COLO668 (cell line): ENCODE measurements around the gene C2CD2L.
"Not testable (repeated sequence)": the region's sequence is repeated elsewhere in the genome, so short reads cannot be mapped to it uniquely, and the experiment has no call there.

ENCODE experiments used
- DNase-seq: peaks from one replicate; lab custom pipeline; 2025; ENCODE audit not compliant: unreplicated experiment; lab: John Stamatoyannopoulos, UW

C2CD2L gene

GRCh38 chr11:119113716-119114115 lies 6.6 kb downstream of the C2CD2L start:
- DNase-seq: no peak

DNA sequence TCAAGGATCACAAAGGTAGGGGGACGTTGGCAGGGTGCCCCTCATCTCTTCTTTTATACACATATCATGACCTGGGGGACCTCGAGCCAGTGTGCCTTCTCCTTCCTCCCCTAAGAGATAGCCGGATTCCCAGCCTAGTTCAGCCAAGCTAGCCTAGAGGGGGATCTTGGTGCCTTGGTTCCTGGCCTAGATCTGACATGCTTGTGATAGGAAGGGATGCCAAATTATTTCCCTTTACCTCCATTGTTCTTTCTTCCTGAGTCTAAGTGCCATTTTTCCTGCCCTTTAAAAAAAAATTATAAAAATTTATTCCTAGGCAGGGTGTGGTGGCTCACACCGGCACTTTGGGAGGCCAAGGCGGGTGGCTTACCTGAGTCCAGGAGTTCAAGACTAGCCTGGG lies 7.2 kb downstream of the C2CD2L start:
- DNase-seq: no peak

GRCh38 chr11:119115484-119116234 lies 8.5 kb downstream of the C2CD2L start:
- no peak for DNase-seq

GRCh38 chr11:119116235-119116594 lies 9.1 kb downstream of the C2CD2L start:
- DNase-seq: no peak

GRCh38 chr11:119116601-119117000 lies 9.5 kb downstream of the C2CD2L start:
- no peak for DNase-seq

DNA sequence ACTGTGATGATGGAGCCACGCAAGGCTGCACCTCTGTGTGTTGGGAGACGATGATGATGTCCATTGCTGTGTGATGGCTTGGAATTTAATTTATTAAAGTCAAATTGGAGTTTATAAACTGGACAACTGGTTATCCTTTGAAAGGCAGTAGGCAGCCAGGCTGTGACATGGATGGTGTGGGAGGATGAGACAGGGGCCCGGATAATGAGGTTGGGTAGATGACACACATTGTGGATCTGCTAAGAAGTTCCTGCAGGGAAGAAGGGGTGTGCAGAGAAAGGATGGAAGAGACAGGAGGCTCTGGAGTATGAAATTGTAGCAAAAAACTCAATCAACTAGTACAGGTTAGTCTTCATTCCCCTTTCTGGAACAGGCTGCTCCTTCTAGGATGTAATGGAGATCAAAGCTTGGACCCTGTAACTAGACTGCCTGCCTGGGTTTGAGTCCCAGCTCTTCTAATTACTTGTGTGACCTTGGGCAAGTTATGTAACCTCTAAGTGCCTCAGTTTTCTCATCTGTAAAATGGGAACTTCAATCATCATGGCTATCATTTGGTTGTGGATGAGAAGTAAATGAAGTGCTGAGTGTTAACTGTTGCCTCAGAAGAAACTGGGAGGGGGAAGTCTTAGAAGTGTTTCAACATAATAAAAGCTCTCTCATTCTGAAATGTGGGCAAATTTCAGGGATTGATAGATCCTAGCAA lies 10.0 kb downstream of the C2CD2L start:
- DNase-seq: no peak

GRCh38 chr11:119118227-119118626 lies 11.1 kb downstream of the C2CD2L start:
- no peak for DNase-seq

DNA sequence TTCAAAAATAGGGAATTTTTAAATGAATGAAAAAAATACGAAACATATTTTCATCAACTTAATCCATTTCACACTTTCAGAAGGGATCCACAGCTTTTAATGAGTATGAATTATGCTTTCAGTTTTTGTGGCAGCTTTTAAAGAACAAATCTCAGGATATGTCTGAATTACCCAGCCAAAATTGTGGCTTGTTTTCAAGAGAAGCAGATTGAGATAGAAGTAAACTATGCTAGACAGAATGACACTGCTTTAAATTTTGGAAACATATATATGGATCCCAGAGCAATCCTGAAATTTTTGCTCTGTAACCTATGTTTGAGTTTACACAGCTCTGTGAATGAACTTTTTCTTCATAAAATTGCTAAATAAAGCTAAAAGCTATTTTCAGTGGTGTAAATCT lies 11.8 kb downstream of the C2CD2L start:
- DNase-seq: no peak

- peak; percentile 13 for DNase-seq
These were observed 13.5 kb downstream of the C2CD2L start for GRCh38 chr11:119120639-119121007.

- DNase-seq: peak; percentile 99
These were observed 14.1 kb downstream of the C2CD2L start, which contains the start of gene HINFP for GRCh38 chr11:119121008-119121810. Gene HINFP (plus strand): TSS chr11:119121580. CDS start chr11:119126945, 5,365 bp downstream.

DNA sequence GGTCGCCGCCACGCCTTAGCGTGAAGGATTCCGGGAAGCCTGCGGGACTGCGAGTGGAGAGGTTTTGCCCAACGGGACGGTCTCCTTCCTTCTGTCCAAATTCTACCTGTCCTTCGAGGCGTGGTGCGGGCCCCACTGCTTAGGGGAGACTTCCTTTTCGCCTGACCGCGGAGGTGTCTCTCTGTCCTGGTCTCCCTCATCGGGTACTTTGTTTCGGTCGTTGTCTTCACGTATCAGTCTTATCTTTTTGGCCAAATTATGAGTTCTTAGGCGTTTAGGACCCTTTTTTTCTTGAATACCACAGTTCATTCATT lies 14.6 kb downstream of the C2CD2L start:
- no peak for DNase-seq

- DNase-seq: no peak
These were observed 18.7 kb downstream of the C2CD2L start for GRCh38 chr11:119125821-119126220.

GRCh38 chr11:119126675-119127268 lies 19.6 kb downstream of the C2CD2L start:
- no peak for DNase-seq

GRCh38 chr11:119130662-119131061 lies 23.5 kb downstream of the C2CD2L start:
- no peak for DNase-seq

DNA sequence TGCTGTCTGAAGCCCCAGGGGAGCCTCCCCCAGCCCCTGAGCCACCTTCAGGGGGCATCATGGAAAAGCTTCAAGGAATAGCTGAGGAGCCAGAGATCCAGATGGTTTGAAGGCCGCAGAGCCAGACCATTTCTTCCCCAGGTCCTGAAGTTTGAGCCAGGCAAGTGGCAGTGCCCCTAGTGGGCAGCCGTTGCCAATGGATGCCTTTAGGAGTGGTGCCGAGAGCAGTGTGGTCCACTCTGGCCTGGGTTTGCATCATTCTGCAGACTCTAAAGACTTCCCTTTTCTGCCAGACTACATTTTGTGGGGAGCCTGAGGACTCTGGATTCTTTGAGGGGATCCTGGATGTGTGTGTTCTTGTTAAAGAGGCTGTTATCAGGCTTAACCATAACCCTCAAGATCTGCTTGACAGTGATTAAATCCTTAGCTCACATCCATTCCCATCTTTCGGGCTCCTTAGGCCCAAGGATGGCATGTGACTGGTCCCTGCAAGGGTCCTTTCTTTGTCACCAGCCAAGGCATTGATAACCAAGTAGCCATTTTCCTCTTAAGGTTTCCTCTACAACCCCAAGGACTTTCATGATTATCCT lies 27.3 kb downstream of the C2CD2L start:
- DNase-seq: no peak

- DNase-seq: not testable (repeated sequence)
These were observed 32.1 kb downstream of the C2CD2L start for GRCh38 chr11:119139276-119139675.

DNA sequence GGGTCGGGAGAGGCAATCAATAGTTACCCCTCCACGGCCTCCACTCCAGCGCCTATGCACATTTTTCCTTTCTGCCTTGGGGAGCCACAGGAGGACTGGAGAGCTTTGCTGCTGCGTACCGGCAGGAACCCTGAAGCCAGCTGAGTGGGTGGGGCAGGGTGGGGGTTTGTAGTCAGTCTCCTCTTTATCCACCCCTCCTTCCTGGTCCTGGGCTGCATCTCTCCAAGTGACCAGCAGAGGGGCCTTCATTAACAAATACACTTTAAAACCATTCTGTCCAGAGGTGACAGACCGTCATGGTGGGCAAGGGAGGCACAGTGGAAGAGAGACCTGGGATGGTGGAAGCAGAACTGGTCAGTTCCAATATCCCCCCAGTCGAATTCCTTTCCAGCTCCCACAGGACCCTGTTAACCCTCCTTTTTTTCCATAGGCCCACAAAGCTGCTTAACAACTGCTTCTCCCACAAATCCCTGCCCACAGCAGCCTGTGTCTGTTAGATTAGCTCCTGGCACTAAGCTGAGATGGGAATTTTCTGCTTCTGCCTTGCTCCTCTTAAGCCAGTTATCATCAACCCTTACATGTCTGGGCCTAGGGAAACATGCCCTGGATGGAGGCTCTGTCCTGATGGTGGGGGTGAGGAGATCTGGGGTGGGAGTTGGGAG lies 37.8 kb downstream of the C2CD2L start:
- peak; percentile 62 for DNase-seq

DNA sequence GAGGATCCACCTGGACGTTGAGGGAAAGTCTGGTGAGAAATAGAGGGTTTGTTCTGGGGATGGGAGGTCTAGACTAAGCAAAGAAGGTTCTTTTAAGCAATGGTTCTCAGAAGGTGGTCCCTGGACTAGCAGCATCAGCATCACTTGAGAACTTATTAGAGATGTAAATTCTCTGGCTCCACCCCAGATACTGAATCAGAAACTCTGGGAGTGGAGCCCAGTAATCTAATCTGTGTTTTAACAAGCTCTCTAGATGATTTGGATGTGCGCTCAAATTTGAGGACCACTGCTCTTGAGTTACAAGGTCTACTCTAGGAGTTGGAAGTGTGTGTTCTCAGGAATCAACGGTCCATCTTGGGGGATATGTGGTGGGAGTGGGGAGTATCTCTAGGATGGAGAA lies 38.4 kb downstream of the C2CD2L start:
- DNase-seq: no peak

- no peak for DNase-seq
These were observed 40.6 kb downstream of the C2CD2L start for GRCh38 chr11:119147604-119148333.

GRCh38 chr11:119148720-119149017 lies 41.5 kb downstream of the C2CD2L start:
- no peak for DNase-seq
